H1 (cell line): ENCODE data around the gene C7orf57.

Source experiments
- CTCF ChIP-seq, 3 experiments: IDR thresholded peaks; 1 replicate in 2 of 3; 2 replicates in 1 of 3; pipeline versions ENCODE4 v1.5.1 to v1.6.1; 2011; ENCODE audit warnings: low read length in 3 of 3, mild to moderate bottlenecking in 3 of 3, inconsistent platforms in 2 of 3, low read depth in 1 of 3, moderate library complexity in 1 of 3; ENCODE audit not compliant: insufficient read depth in 1 of 3; ENCODE audit errors: control extremely low read depth in 1 of 3
- POLR2A ChIP-seq, 2 experiments: IDR thresholded peaks; 1 replicate in 1 of 2; 2 replicates in 1 of 2; pipeline ENCODE4 v1.6.1; 2011; ENCODE audit warnings: low read depth in 2 of 2, low read length in 2 of 2, mild to moderate bottlenecking in 2 of 2; ENCODE audit errors: control extremely low read depth in 1 of 2

- TF ChIP-seq CTCF (IDR thresholded peaks at IDR 0.05; ENCODE audit: control extremely low read depth in 1 of 3, insufficient read depth in 1 of 3, low read depth in 1 of 3, low read length in 3 of 3) = no peak
- no peak for TF ChIP-seq POLR2A (IDR thresholded peaks at IDR 0.05; ENCODE audit: control extremely low read depth in 1 of 2, low read depth in 2 of 2, low read length in 2 of 2)
Measured at GRCh38 chr7:48083114-48083830, 47.9 kb downstream of the C7orf57 start.
